Measurements from ENCODE around the gene KIRREL3.

KIRREL3 gene

GRCh38 chr11:126658306-126659056 lies 342.1 kb downstream of the KIRREL3 start:
- no peak for TF ChIP-seq CTCF (IDR thresholded peaks at IDR 0.05; ENCODE audit: insufficient read depth, low read length, poor library complexity, severe bottlenecking)
- DNase-seq (ENCODE audit: extremely low read depth, insufficient read length), result no peak

GRCh38 chr11:126655807-126656128 lies 344.8 kb downstream of the KIRREL3 start:
- Histone ChIP-seq H3K27me3 (replicated peaks; ENCODE audit: control insufficient read depth, insufficient read depth, low read length) (no peaks in the 10 kb centered on the region; the same call in none of the 2 replicates), H3K36me3 (ENCODE audit: control insufficient read depth, insufficient read depth, low read length) (no peaks in the 10 kb centered on the region), H3K4me3 (replicated peaks; ENCODE audit: low read depth, low read length) (no peak overlapping the region)
- no peak for DNase-seq (ENCODE audit: extremely low read depth, insufficient read length)
- TF ChIP-seq CTCF (IDR thresholded peaks at IDR 0.05; ENCODE audit: insufficient read depth, low read length, poor library complexity, severe bottlenecking), result no peak

More at GRCh38 chr11:126658306-126659056, 342.1 kb downstream of the KIRREL3 start:
- H3K4me3 ChIP-seq (replicated peaks; ENCODE audit: low read depth, low read length), result no peak overlapping the region
- no peaks in the 10 kb centered on the region; the same call in none of the 2 replicates for H3K27me3 ChIP-seq (replicated peaks; ENCODE audit: control insufficient read depth, insufficient read depth, low read length)
- no peaks in the 10 kb centered on the region for H3K36me3 ChIP-seq (ENCODE audit: control insufficient read depth, insufficient read depth, low read length)

GRCh38 chr11:126654886-126655806 lies 345.4 kb downstream of the KIRREL3 start:
- DNase-seq (ENCODE audit: extremely low read depth, insufficient read length), result no peak
- no peaks in the 10 kb centered on the region for H3K36me3 ChIP-seq (ENCODE audit: control insufficient read depth, insufficient read depth, low read length)
- H3K27me3 ChIP-seq (replicated peaks; ENCODE audit: control insufficient read depth, insufficient read depth, low read length), result no peaks in the 10 kb centered on the region; the same call in none of the 2 replicates
- H3K4me3 ChIP-seq (replicated peaks; ENCODE audit: low read depth, low read length), result no peak overlapping the region
- TF ChIP-seq CTCF (IDR thresholded peaks at IDR 0.05; ENCODE audit: insufficient read depth, low read length, poor library complexity, severe bottlenecking), result no peak

- no peak for DNase-seq (ENCODE audit: extremely low read depth, insufficient read length)
- no peaks in the 10 kb centered on the region; the same call in none of the 2 replicates for H3K27me3 ChIP-seq (replicated peaks; ENCODE audit: control insufficient read depth, insufficient read depth, low read length)
- H3K36me3 ChIP-seq (ENCODE audit: control insufficient read depth, insufficient read depth, low read length), result no peaks in the 10 kb centered on the region
- TF ChIP-seq CTCF (IDR thresholded peaks at IDR 0.05; ENCODE audit: insufficient read depth, low read length, poor library complexity, severe bottlenecking), result no peak
- H3K4me3 ChIP-seq (replicated peaks; ENCODE audit: low read depth, low read length), result no peak overlapping the region
These were observed 347.5 kb downstream of the KIRREL3 start for GRCh38 chr11:126653040-126653439.

GRCh38 chr11:126647735-126648134 lies 352.8 kb downstream of the KIRREL3 start:
- no peak for TF ChIP-seq CTCF (IDR thresholded peaks at IDR 0.05; ENCODE audit: insufficient read depth, low read length, poor library complexity, severe bottlenecking)
- H3K27me3 ChIP-seq (replicated peaks; ENCODE audit: control insufficient read depth, insufficient read depth, low read length), result no peaks in the 10 kb centered on the region
- DNase-seq (ENCODE audit: extremely low read depth, insufficient read length), result no peak
- H3K4me3 ChIP-seq (replicated peaks; ENCODE audit: low read depth, low read length), result no peak overlapping the region
- H3K36me3 ChIP-seq (ENCODE audit: control insufficient read depth, insufficient read depth, low read length), result no peaks in the 10 kb centered on the region
